Measurements from ENCODE around the gene FBLN1. TPM values are rescaled to one million over a fixed set of nuclear protein-coding genes. Genes with fewer than 3 reads are reported as not detected.

The FBLN1 gene
- total and polyA plus RNA-seq, 2 of the 13 experiments (the other 11 are each of a cell fraction or from before 2014, with no cell fraction given), result 37.3 to 103 TPM

DNA sequence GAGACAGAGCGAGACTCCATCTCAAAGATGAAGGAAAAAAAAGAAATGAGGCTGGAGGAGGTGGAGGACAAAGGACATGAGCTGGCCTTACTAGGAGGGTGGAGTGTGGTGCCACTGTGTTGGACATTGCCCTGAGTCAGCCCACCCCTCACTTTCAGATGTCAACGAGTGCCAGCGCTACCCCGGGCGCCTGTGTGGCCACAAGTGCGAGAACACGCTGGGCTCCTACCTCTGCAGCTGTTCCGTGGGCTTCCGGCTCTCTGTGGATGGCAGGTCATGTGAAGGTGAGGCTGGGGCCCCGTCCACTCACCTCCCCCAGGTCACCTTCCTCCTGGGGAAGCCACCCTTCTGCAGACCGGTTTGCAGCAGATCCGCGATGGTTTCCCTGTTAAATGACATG, 40.6 kb downstream of the FBLN1 start:
- DNase-seq (ENCODE audit: low spot score), result no peak
- no peak for ATAC-seq
- POLR2A ChIA-PET, result no interaction called here
- in situ Hi-C loops (cut with HindIII; ENCODE audit: extremely low pct_ligation_motif_present, low pct_unique_long_range_greater_than_20kb) (no loop called here), intact Hi-C loops (cut with micrococcal nuclease; ENCODE audit: unreplicated experiment) (no loop called here)
- CTCF ChIA-PET (ENCODE audit: low intra/inter-chr PET ratio, low total read pairs), result no interaction called here
- Histone ChIP-seq H3K27ac (ENCODE audit: extremely low read length, insufficient read depth, low read length) (no peak overlapping the region), H3K27me3 (ENCODE audit: control insufficient read depth in 1 of 2, insufficient read depth in 2 of 2, low read length in 2 of 2) (no peaks in the 10 kb centered on the region), H3K4me1 (ENCODE audit: insufficient read depth, low read length) (no peaks in the 10 kb centered on the region), H3K9me3 (ENCODE audit: low read length) (no peaks in the 10 kb centered on the region), H3K4me3 (replicated peaks in 1 of 3; ENCODE audit: insufficient read depth in 1 of 3, low read depth in 2 of 3, low read length in 3 of 3) (no peak overlapping the region), H3K79me2 (ENCODE audit: insufficient read depth, low read length) (no peaks in the 10 kb centered on the region), H3K4me2 (ENCODE audit: low read depth, low read length) (no peak overlapping the region), H3K36me3 (replicated peaks in 1 of 2; ENCODE audit: control insufficient read depth in 1 of 2, insufficient read depth in 2 of 2, low read length in 2 of 2) (peaks cover 19 to 54% of the 10 kb centered on the region in 2 experiments), H3K9ac (ENCODE audit: insufficient read depth, low read depth, low read length) (no peak overlapping the region), H2AFZ (ENCODE audit: low read length) (no peak overlapping the region), H4K20me1 (ENCODE audit: insufficient read depth, low read length) (no peaks in the 10 kb centered on the region)
- no peak for TF ChIP-seq TBP (CRISPR knock-in tag; IDR thresholded peaks at IDR 0.05)
- 100% methylated on average over 8 of the region's 13 CpGs for WGBS (ENCODE audit: low lambda C conversion rate)
- no TSS peak for BruUV-seq (replicated peaks)
- no peak for FAIRE-seq

GRCh38 chr22:45544588-45545170, 42.0 kb downstream of the FBLN1 start:
- Histone ChIP-seq H3K4me2 (ENCODE audit: low read depth, low read length) (no peak overlapping the region), H3K4me1 (ENCODE audit: insufficient read depth, low read length) (no peaks in the 10 kb centered on the region), H3K9me3 (ENCODE audit: low read length) (no peaks in the 10 kb centered on the region), H2AFZ (ENCODE audit: low read length) (no peak overlapping the region), H3K36me3 (replicated peaks in 1 of 2; ENCODE audit: control insufficient read depth in 1 of 2, insufficient read depth in 2 of 2, low read length in 2 of 2) (peaks cover 28 to 58% of the 10 kb centered on the region in 2 experiments), H3K27ac (ENCODE audit: extremely low read length, insufficient read depth, low read length) (no peak overlapping the region), H3K4me3 (replicated peaks in 1 of 3; ENCODE audit: insufficient read depth in 1 of 3, low read depth in 2 of 3, low read length in 3 of 3) (no peak overlapping the region), H4K20me1 (ENCODE audit: insufficient read depth, low read length) (no peaks in the 10 kb centered on the region), H3K27me3 (ENCODE audit: control insufficient read depth in 1 of 2, insufficient read depth in 2 of 2, low read length in 2 of 2) (no peaks in the 10 kb centered on the region), H3K9ac (ENCODE audit: insufficient read depth, low read depth, low read length) (no peak overlapping the region), H3K79me2 (ENCODE audit: insufficient read depth, low read length) (no peaks in the 10 kb centered on the region)
- ATAC-seq, result no peak
- CTCF ChIA-PET (ENCODE audit: low intra/inter-chr PET ratio, low total read pairs), result no interaction called here
- WGBS (ENCODE audit: low lambda C conversion rate), result 94% methylated on average over 6 of the region's 12 CpGs
- no peak for TF ChIP-seq RAD21 (CRISPR knock-in tag; IDR thresholded peaks at IDR 0.05)
- no peak for TF ChIP-seq HCFC1 (IDR thresholded peaks at IDR 0.05; ENCODE audit: low read depth, low read length)
- TF ChIP-seq ZFP62 (CRISPR knock-in tag; IDR thresholded peaks at IDR 0.05), result no peak
- TF ChIP-seq ZNF572 (CRISPR knock-in tag; IDR thresholded peaks at IDR 0.05), result no peak
- TF ChIP-seq, protein P1, sequence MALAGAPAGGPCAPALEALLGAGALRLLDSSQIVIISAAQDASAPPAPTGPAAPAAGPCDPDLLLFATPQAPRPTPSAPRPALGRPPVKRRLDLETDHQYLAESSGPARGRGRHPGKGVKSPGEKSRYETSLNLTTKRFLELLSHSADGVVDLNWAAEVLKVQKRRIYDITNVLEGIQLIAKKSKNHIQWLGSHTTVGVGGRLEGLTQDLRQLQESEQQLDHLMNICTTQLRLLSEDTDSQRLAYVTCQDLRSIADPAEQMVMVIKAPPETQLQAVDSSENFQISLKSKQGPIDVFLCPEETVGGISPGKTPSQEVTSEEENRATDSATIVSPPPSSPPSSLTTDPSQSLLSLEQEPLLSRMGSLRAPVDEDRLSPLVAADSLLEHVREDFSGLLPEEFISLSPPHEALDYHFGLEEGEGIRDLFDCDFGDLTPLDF (CRISPR knock-in tag; IDR thresholded peaks at IDR 0.05), result no peak
- no peak for TF ChIP-seq TBX2 (CRISPR knock-in tag; IDR thresholded peaks at IDR 0.05; ENCODE audit: borderline replicate concordance)
- no peak for TF ChIP-seq ZSCAN12 (CRISPR knock-in tag; IDR thresholded peaks at IDR 0.05)
- TF ChIP-seq KLF6 (CRISPR knock-in tag; IDR thresholded peaks at IDR 0.05), result no peak
- no peak for TF ChIP-seq SIX1 (CRISPR knock-in tag; IDR thresholded peaks at IDR 0.05; ENCODE audit: borderline replicate concordance)
- TF ChIP-seq XRCC5 (optimal IDR thresholded peaks at IDR 0.05; ENCODE audit: low read length), result no peak
- TF ChIP-seq GATAD2A (CRISPR knock-in tag; IDR thresholded peaks at IDR 0.05), result no peak
- TF ChIP-seq KAT7 (CRISPR knock-in tag; IDR thresholded peaks at IDR 0.05; ENCODE audit: borderline replicate concordance), result no peak
- in situ Hi-C loops (cut with HindIII; ENCODE audit: extremely low pct_ligation_motif_present, low pct_unique_long_range_greater_than_20kb), result no loop called here
- FAIRE-seq, result no peak
- DNase-seq (ENCODE audit: low spot score), result no peak
- no TSS peak for BruUV-seq (replicated peaks)
- POLR2A ChIA-PET, result no interaction called here
- intact Hi-C loops (cut with micrococcal nuclease; ENCODE audit: unreplicated experiment), result no loop called here

Data from HepG2 (cell line).